Progenitor cell of endocrine pancreas (in vitro differentiated cells): ENCODE results near the gene PARVB. TPM values are rescaled to one million over a fixed set of nuclear protein-coding genes. Genes with fewer than 3 reads are reported as not detected.

ENCODE experiments used
- DNase-seq: peaks from one replicate; pipeline ENCODE4 v3.0.0; 2021; ENCODE audit warnings: low spot score; ENCODE audit not compliant: unreplicated experiment
- H3K27ac Mint-ChIP-seq: 2 replicates; pipeline ENCODE4 v1.8.0; 2021; ENCODE audit warnings: mild to moderate bottlenecking, moderate library complexity, mixed read lengths
- H3K27me3 Mint-ChIP-seq: 2 replicates; pipeline ENCODE4 v1.8.0; 2021; ENCODE audit warnings: mixed read lengths
- H3K36me3 Mint-ChIP-seq: 2 replicates; pipeline ENCODE4 v1.8.0; 2022; ENCODE audit warnings: mixed read lengths; ENCODE audit not compliant: insufficient read depth
- H3K4me1 Mint-ChIP-seq: 2 replicates; pipeline ENCODE4 v1.8.0; 2021; ENCODE audit warnings: low read depth, mixed read lengths
- H3K4me3 Mint-ChIP-seq: 2 replicates; pipeline ENCODE4 v1.8.0; 2021; ENCODE audit warnings: low read depth, mild to moderate bottlenecking, moderate library complexity, mixed read lengths
- H3K9me3 Mint-ChIP-seq: 2 replicates; pipeline ENCODE4 v1.8.0; 2021; ENCODE audit warnings: low read depth, mixed read lengths
- CTCF ChIP-seq: fragments of 200-600 bp; sonication (generic); IDR thresholded peaks from one replicate; pipeline ENCODE4 v1.5.0; 2021; ENCODE audit warnings: antibody characterized with exemption, mild to moderate bottlenecking; ENCODE audit not compliant: unreplicated experiment
- total RNA-seq: library from RNA; stranded (reverse); gene quantifications from 2 replicates; pipeline ENCODE4 v1.2.1, GENCODE V29; 2021

The PARVB gene
- total RNA-seq, 1 donor from 2014 or later, result 11.8 TPM

- H3K36me3 Mint-ChIP-seq, result peaks cover 29% of the 10 kb centered on the region
- no peaks in the 10 kb centered on the region for H3K27me3 Mint-ChIP-seq
- no peak overlapping the region for H3K4me3 Mint-ChIP-seq
- peaks cover 14% of the 10 kb centered on the region for H3K4me1 Mint-ChIP-seq
- no peak for TF ChIP-seq CTCF
- DNase-seq, result no peak
- H3K9me3 Mint-ChIP-seq, result no peaks in the 10 kb centered on the region
- H3K27ac Mint-ChIP-seq, result no peak overlapping the region
These were observed 27.7 kb upstream of the PARVB start for GRCh38 chr22:43996170-43996980.

GRCh38 chr22:43996981-43997265, 27.2 kb upstream of the PARVB start:
- Mint-ChIP-seq H3K9me3 (no peaks in the 10 kb centered on the region), H3K27ac (no peak overlapping the region), H3K27me3 (no peaks in the 10 kb centered on the region), H3K4me1 (peaks cover 14% of the 10 kb centered on the region), H3K4me3 (no peak overlapping the region), H3K36me3 (peaks cover 29% of the 10 kb centered on the region)
- DNase-seq, result no peak
- no peak for TF ChIP-seq CTCF

GRCh38 chr22:43998679-43999264, 25.3 kb upstream of the PARVB start:
- no peaks in the 10 kb centered on the region for H3K27me3 Mint-ChIP-seq
- peaks cover 24% of the 10 kb centered on the region for H3K36me3 Mint-ChIP-seq
- no peak overlapping the region for H3K4me3 Mint-ChIP-seq
- H3K4me1 Mint-ChIP-seq, result peaks cover 14% of the 10 kb centered on the region
- DNase-seq, result no peak
- H3K9me3 Mint-ChIP-seq, result no peaks in the 10 kb centered on the region
- peak overlapping the region; percentile 19 for H3K27ac Mint-ChIP-seq
- no peak for TF ChIP-seq CTCF

GRCh38 chr22:43999378-43999777, 24.7 kb upstream of the PARVB start:
- no peak for DNase-seq
- Mint-ChIP-seq H3K9me3 (no peaks in the 10 kb centered on the region), H3K4me1 (peaks cover 14% of the 10 kb centered on the region), H3K27me3 (no peaks in the 10 kb centered on the region), H3K4me3 (no peak overlapping the region), H3K27ac (no peak overlapping the region), H3K36me3 (peaks cover 25% of the 10 kb centered on the region)
- TF ChIP-seq CTCF, result no peak

GRCh38 chr22:44000123-44000522, 24.0 kb upstream of the PARVB start:
- Mint-ChIP-seq H3K9me3 (no peaks in the 10 kb centered on the region), H3K27ac (no peak overlapping the region), H3K4me1 (peaks cover 14% of the 10 kb centered on the region), H3K4me3 (no peak overlapping the region), H3K27me3 (no peaks in the 10 kb centered on the region), H3K36me3 (peaks cover 22% of the 10 kb centered on the region)
- no peak for TF ChIP-seq CTCF
- no peak for DNase-seq
